Stomach (tissue), 4 donors: Measurements from ENCODE around the gene SCG3.

Experiments used
- CTCF ChIP-seq, 7 experiments: fragments of 450-650 bp in 4 of 7; fragments of 200-600 bp in 3 of 7; sonication (generic) in 3 of 7; IDR thresholded peaks; one replicate each; pipeline ENCODE4 v1.5.1; 2016 to 2019; ENCODE audit warnings: antibody characterized with exemption in 7 of 7, control low read depth in 2 of 7, mild to moderate bottlenecking in 1 of 7
- EP300 ChIP-seq: sonication (generic); formaldehyde crosslinking; IDR thresholded peaks from one replicate; pipeline ENCODE4 v1.6.1; 2017; ENCODE audit warnings: antibody characterized with exemption
- POLR2AphosphoS5 ChIP-seq, 3 donors: sonication (generic); formaldehyde crosslinking; IDR thresholded peaks; one replicate each; pipeline ENCODE4 v1.6.1; 2016; ENCODE audit warnings: antibody characterized with exemption in 3 of 3

DNA sequence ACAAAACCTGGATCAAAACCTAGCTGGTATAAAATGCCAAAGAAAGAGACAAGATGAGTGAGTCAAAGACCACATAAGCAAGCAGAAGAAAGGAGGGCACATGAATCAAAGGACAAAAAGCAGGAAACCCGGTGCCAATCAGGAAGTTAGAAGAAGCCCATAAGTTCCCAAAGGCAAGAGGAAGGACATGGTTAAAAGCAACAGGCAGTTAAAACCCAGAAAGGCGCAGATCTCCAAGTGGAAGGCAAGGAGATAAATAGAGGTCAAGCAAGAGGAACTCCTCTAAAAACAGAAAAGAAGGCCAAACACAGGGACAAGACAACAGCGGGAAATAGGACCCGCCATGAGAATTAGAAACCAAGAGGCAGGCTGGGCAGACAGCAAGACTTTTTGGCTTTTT is 74.5 kb downstream of the SCG3 start:
- TF ChIP-seq CTCF (IDR thresholded peaks at IDR 0.05) = no peak
- TF ChIP-seq EP300 = no peak
- no peak for TF ChIP-seq POLR2AphosphoS5 (IDR thresholded peaks at IDR 0.05)
